IPS-NIHi7 (cell line): ENCODE results near the gene BZW2.

Experiments used
- DNase-seq: peaks from one replicate; pipeline ENCODE4 v3.0.0; 2012; ENCODE audit warnings: mixed read lengths; ENCODE audit errors: extremely low spot score

Gene BZW2

DNA sequence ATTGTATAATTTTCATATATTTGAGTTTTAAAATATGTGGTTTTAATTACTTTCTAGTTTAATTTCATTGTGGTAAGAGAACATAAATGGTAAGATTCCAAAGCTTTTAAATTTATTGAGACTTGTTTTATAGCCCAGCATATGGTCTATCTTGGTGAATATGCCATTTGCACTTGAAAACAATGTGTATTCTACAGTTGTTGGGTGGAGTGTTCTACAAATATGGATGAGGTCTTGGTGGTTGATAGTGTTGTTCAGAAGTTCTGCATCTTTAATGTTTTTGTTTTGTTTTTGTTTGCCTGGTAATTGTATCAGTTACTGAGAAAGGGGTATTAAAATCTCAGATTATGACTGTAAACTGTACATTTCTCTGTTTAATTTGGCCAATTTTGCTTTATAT, 69.9 kb downstream of the BZW2 start:
- DNase-seq: no peak

DNA sequence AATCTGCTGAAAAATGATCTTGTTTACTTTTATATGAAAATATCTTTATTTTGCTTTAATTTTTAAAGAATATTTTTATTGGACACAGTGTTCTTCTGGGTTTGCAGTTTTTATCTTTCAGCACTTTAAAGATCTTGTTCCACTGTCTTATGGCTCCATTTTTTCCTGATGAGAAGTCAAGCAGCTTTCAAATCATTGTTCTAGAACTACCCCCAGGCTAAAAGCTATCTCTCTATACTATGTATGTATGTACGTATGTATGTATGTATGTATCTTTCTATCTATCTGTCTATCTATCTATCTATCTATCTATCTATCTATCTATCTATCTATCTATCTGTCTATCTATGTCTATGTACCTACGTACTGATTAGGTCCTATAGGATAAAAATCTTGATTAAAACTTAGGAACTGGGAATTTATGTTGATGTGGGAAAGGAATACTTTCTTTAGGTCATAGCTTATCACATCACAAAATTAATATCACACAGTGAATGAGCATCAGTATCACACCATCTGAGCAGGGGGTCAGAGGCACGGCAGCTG, 72.2 kb downstream of the BZW2 start:
- no peak for DNase-seq

DNA sequence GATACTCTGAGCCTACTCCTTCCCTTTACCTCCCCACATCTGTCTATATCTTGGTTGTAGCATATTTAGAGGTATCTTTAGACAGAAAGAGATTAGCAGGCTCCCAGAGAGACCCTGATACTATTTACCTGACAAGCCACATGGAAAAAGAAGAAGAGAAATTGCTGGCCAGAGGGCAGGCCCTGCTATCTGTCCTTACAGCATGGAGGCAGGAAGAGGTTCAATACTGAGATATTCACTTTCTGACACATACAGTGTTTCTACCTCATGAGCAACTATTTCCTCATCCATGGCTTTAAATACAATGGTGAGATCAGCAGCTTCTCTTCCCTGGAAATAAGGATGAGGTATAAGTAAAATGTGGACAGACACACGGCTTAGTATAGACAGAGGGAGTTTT, 73.7 kb downstream of the BZW2 start:
- DNase-seq: no peak

DNA sequence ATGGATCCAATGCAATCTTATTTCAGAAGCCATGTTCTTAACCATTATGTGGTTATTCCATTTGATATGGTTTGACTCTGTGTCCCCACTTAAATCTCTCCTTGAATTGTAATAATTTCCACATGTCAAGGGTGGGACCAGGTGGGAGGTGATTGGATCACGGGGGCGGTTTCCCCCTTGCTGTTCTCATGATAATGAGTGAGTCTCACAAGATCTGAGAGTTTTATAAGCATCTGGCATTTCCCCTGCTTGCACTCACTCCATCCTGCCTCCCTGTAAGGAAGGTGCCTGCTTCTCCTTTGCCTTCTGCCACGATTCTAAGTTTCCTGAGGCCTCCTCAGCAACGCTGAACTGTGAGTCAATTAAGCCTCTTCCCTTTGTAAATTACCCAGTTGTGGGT, 75.6 kb downstream of the BZW2 start:
- DNase-seq: no peak

DNA sequence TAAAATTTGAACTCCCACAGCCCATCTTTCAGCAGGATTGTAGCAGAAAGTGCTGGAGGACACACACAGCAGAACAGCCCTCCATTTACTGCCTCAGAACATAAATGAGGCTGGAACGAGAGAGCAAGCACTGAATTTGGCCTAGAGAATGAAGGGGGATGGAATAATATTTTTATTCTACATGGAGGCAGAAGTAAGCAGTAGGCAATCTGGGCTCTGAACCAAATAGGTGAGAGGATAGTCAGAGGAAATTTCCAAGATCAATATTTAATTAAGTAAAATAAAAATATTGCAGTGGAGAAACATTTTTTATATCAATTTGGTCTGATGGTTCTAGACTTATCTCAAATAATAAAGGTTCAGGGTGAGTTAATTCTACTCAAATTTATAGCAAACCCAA, 78.4 kb downstream of the BZW2 start:
- no peak for DNase-seq

DNA sequence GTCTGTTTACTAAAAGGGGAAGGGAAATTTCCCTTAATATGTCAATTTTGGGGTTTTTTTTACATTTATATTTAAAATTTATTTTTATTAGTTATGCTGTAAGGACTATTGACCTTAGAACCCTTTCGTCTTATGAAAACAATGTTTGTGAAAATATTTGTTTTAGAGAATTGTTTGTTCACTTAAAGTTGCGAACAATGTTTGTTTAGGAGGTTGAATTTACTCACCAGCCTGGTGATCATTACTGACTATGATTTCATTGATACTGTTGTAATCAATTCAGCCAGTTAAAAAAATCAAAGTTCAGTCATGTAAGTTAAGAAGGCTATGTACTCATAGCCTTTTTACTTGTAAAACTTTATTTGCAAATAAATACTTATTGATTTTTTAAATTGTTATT, 80.2 kb downstream of the BZW2 start:
- no peak for DNase-seq

DNA sequence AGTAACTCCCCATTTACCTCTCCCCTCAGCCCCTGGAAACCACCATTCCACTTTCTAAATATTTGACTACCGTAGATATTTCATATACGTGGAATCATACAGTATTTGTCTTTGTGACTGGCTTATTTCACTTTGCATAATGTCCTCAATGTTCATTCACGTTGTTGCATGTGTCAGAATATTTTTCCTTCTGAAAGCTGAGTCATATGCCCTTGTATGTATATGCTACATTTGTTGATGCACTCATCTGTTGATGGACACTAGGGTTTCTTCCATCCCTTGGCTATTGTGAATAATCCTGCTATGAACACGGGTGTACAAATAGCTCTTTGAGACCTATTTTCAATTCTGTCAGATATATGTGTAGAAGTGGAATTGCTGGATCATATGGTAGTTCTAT, 81.8 kb downstream of the BZW2 start:
- DNase-seq: no peak

DNA sequence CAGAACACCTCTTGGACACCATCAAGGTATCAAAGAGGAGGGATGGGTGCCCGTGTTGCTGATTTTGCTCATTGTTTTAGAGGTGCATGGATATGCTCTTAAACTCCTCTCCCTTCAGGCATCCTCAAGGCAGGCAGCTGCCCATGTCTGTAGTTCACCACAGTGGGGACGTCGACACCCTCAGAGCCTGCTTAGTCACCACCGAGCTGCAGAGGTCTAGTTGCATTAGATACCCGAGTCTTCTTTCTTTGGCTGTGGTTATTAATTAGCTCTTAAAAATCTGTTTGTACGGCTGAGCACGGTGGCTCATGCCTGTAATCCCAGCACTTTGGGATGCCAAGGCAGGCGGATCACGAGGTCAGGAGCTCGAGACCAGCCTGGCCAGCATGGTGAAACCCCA, 82.8 kb downstream of the BZW2 start:
- DNase-seq: no peak

DNA sequence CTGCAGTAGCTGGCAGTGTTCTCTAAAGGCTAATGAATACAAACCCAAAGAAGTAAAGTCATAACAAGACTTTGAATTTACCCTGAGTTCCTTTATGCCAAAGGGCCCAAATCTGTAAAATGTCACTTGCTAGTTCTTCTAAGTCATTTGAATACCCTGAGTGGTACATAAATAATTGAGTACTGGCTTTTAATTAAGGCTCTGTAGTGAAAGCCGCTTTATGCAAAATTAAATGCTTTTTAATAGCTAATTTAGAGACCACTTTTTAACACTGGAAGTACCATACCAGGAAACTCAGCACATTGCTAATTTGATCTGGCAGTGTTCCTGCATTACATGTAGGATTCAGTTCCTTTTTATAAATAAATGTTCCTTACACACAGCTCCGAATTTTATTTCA, 83.6 kb downstream of the BZW2 start:
- DNase-seq: no peak

DNA sequence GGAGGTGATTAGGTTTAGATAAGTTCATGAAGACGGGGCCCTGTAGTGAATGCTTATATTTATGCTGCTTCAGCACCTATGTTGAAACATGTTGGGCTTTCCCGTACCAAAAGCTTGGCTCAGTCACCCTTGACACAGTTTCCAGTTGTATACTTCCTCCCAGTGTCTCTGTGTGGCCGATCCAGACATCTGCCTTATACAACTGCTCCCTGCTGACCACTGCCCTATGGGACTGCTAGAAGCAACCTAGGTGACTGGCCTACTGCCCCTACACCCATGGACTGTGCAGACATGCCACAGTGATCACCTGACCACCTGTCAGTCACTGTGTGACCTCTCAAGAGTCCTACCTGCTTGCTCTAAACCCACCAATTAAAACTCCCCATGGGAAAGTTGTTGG, 85.0 kb downstream of the BZW2 start:
- no peak for DNase-seq

DNA sequence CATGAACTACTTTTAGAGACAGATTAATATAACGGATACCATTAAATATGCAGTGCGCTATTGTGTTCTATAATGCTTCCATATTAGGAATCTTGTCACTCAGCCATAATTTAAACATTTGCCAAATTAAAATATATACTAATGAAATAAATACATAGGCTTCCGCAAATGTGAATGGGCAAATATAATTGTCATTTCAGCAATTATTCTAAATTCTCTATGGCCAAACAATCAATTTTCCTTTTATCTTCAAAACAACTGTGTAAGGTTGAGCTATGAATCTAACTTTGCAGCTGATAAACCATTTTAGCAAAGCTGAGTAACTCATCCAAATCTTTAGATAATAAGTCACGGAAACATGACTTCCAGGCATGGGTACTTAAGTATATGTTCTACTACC, 86.8 kb downstream of the BZW2 start:
- no peak for DNase-seq

DNA sequence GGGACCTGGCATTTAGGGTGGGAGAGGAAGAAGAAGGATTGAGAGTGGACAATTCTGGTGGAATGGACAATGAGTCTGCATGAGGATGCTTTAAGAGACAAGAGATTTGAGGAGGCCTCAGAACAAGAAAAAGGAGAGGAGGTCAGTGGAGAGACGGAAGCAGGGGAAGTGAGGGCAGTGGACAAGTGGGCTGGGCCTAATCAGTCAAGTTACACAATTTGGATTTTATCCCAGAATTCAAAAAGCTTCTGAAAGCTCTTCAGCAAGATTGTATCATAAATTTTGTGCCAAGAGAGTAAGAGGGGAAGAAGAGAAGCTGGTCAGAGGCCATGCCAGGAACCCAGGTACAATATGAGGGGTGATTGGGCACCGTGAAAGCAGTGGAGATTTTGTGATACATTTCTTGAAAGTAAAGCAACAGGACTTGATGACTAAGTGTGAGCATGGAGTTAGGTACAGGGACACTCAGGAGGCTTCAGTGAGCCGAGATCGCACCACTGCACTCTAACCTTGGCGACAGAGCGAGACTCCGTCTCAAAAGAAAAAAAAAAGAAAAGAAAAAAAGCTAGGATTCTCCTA, 88.3 kb downstream of the BZW2 start:
- DNase-seq: no peak

DNA sequence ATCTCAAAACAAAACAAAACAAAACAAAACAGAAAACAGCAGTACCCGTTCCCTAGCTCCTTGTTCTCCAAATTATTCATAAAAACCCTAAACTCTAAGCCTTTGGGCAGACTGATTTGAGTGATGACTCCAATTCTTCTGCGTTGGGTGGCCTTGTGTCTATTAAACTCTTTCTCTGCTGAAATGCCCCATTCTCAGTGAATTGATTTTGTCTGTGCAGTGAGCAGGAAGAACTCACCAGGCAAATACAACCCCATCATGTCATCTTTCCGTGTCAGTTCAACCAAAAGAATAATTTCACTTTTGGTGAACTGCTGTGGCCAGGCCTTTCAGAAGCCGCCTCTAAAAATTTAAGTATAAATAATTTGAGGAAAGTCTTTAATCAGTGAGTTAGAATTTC, 89.0 kb downstream of the BZW2 start:
- DNase-seq: no peak

DNA sequence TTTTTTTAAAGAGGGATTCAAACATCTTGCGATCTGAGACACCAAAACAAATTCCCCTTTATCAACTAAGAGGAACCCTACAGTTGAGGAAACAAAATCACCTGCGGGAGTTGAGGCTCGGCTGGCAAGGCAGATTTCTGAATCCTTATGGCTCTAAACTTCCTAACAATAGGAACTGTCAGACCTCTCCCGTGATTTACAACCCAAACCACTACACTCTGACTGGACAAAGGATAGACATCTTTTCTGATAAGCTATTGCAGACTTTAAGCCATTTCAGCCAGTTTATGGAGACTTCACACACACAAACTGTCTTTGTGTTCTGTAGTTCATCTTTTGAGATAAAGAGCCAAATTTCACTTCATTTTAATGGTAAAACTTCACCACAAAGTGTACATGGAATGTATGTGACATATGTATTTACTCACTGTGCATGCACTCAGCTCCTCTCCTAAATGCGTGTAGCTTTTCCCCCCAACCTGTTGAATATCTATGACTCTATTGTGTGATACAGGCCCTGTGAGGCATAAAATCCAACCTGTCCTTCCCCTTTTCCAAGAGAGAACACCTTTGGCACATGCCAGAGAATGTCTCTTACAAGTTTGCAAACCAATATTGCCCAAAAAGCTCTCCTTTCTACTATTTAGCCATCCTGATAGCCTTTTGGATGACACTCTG, 92.2 kb downstream of the BZW2 start:
- DNase-seq: no peak

DNA sequence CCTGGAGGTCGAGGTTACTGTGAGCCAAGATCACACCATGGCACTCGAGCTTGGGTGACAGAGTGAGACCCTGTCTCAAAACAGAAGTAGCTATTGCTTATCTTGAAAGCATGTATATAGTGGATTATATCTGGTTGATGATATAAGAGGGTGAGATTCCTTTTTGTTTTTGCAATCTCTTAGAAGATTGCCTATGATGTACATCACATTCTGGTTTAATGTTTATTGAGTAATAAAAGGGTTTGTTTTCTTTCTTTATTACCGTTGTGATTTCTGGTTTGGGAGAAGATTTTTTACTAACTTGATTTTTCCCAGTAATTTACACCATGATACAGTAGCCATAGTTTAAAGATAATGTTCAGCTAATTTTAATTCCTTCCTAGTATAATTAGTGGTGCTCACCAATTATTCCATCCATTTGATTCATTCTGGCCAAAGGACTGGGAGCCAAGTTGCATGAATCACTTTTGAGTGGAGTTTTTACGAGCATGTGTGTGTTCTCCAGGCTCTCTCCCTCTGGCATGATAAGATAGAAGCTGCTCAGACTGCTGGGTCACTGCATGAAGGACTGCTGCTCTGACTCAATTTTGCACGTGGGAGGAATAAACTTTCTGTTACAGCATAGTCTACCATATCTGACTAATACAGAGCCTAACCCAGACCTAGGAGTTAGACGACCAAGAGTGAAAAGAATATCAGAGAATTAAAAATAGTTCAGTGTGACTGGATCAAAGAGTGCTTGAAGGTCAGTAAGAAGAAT, 94.1 kb downstream of the BZW2 start:
- no peak for DNase-seq

DNA sequence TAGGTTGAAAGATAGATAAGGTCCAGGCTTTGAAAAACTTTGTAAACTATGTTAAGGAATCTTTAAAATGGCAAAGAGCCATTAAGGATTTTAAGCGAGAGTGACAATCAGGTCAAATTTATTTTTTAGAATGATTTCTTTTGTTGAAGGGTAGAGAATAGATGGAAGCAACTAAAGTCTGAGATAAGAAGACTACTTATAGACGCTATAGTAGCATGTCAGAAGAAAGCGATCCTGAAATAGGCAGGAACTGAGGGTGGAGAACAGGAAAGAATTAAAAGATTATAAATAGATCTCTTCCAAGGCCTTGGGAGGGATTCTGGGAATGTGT, 94.6 kb downstream of the BZW2 start:
- no peak for DNase-seq

DNA sequence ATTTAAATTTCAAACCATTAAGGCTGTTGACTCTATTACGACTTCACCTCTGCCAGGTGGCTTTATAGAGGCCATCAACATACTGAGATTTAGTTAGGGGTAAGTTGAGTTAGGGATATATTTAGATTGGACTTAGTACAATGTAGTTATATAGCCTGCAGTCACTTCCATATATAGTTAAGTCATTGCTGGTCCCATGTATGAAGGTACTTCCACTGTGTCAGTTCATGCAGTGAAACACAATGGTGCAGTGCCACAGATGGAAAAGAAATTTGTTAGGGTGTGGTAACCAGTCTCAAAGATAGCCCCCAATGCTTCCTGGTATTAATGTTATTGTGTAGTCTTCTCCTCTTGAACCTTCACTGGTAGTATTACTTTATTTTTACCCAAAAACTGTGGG, 95.0 kb downstream of the BZW2 start:
- no peak for DNase-seq

DNA sequence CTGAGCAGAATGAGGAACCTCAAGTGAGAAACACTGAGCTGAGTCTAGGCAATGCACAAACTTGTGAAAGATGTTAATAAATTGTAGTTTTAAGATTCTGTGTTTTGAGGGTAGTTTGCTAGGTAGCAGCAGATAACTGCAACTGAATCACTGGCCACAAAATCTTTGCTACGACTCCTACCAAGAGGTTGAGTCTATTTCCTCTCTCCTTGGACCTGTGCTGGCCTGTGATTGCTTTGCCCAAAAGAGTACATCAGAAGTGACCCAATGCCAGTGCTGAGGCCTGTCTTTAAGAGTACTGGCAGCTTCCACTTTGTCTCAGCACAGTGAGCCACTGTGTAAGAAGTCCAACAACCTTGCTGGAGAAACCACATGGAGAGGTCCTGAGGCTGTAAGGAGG, 95.7 kb downstream of the BZW2 start:
- DNase-seq: no peak

DNA sequence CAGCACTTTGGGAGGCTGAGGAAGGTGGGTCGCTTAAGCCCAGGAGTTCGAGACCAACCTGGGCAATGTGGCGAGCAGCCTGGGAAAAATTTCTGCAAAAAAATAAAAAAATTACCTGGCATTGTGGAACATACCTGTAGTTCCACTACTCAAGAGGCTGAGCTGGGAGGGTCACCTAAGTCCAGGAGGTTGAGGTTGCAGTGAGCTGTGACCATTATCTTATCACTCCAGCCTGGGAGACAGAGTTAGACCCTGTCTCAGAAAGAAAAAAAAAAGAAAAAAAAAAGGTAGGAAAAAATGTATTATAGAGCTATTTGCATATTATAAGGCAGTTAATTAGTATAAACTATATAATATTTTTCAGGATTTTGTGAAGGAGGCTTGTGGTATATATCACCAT, 96.6 kb downstream of the BZW2 start:
- no peak for DNase-seq

DNA sequence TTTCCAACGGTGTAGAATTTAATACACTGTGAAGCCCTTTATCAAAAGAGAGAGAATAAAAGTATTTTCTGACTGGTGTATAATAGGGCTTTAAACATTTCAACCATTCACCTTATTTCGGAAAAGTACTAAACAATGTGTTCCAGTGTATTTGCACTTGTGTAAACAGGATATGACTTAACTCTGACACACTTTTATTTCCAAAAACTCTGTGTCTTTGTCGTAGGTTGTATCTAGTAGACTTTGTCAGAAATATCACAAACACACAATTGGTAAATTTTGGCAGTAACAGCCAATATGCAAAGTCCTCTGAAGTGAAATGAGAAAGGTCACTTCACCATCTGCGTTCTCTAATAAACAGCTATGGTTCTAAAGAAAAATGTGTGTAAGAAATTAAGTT, 97.3 kb downstream of the BZW2 start:
- DNase-seq: no peak

DNA sequence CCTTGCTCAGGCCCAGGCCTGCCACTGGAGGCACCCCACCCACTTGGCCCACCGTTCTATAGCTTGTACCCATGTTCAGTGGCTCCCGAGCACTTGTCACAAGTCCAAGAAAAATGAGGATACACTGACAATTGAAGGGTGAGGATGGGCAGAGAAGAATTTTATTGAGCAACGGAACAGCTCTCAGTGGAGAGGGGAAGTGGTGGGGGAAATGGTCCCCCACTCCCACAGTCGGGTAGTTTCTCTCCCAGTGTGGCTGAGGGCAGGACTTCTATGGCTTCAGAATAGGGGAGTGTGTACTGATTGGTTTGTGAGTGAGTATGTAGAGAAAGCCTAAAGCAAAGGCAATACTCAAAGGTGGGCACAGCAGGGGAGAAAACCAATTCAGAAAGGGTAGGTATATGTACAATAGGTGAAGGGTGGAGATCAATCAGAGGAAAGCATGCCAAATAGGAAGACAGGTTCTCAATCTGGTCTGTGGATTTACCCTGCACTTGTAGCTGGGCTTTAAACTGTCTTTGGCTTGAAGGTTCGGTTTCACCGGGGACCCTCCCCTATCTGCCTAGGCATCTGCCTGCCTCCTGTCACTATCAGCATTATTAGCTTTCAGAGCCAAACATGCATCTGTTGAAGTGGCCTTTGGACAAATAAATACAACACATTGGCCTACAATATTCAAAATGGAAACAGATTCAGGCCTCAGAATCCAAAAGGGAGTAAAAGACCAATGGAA, 98.7 kb downstream of the BZW2 start:
- DNase-seq: no peak

DNA sequence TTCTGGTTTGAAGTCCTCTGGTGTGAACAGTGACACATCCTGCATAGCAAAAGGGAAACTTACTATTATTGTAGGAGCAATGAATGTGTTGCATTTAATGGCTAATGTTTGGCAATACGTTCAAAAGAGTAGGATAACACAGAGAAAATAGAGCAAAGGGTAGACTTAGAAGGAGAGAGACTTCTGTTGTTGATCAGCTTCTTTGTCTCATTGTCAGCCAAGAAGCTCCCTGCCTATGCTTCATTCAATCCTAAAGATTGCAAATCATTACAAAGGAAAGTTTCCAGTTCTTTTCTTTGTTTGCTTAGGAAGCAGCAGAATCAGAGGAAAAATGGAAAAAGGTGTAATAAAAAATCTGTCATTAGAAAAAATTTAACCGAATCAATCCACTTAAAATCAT, 99.7 kb downstream of the BZW2 start:
- DNase-seq: no peak

DNA sequence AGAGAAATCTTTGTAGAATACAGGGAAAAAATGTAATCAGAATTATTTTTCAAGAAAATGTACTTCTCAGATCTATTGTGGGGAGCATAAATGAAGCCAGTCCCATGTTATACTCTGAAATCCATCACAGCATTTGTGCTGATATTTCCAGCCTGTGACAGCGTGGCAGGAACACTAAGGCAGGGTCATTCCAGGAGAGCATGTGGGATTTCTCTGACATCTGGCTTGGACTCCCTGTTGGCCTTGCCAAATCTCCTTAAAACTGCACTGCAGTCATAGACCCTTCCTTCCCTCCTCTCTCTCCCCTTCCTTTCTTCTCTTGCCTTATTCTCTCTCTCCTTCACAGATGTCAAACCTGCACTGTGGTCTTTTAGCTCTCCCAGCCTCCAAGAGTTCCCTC, 101.1 kb downstream of the BZW2 start:
- no peak for DNase-seq
